ENCODE results near the gene NABP1. TPM values are rescaled to one million over a fixed set of nuclear protein-coding genes. Genes with fewer than 3 reads are reported as not detected.

NABP1 gene
- polyA plus RNA-seq, 1 donor (not counting 4 experiments of a cell fraction or from before 2014, with no cell fraction given), result 29.3 TPM

- FAIRE-seq, result no peak
These were observed 37.0 kb downstream of the NABP1 start for GRCh38 chr2:191714925-191715324.

GRCh38 chr2:191715471-191715870 lies 37.5 kb downstream of the NABP1 start:
- Histone ChIP-seq H3K4me2 (ENCODE audit: control insufficient read depth, extremely low read depth, insufficient read depth, low read depth, low read length) (no peak overlapping the region), H3K36me3 (ENCODE audit: control insufficient read depth in 2 of 2, extremely low read depth in 1 of 2, insufficient read depth in 2 of 2, low read length in 2 of 2) (no peaks in the 10 kb centered on the region), H3K79me2 (ENCODE audit: control insufficient read depth, insufficient read depth, low read length) (no peaks in the 10 kb centered on the region), H3K9me3 (ENCODE audit: control insufficient read depth, low read depth, low read length) (no peaks in the 10 kb centered on the region), H3K27ac (ENCODE audit: control insufficient read depth, insufficient read depth, low read length) (no peak overlapping the region), H3K9ac (ENCODE audit: control insufficient read depth, extremely low read depth, insufficient read depth, low read length) (no peak overlapping the region), H2AFZ (ENCODE audit: control insufficient read depth, low read length) (no peak overlapping the region), H3K4me3 (ENCODE audit: control insufficient read depth in 2 of 3, extremely low read depth in 1 of 3, insufficient read depth in 2 of 3, low read depth in 1 of 3, low read length in 3 of 3) (no peak overlapping the region), H3K4me1 (ENCODE audit: control insufficient read depth, extremely low read depth, insufficient read depth, low read length) (no peaks in the 10 kb centered on the region), H3K27me3 (ENCODE audit: control insufficient read depth, extremely low read depth, insufficient read depth, low read length) (no peaks in the 10 kb centered on the region), H3K9me1 (ENCODE audit: control insufficient read depth, extremely low read depth, insufficient read depth, low read length) (no peaks in the 10 kb centered on the region), H4K20me1 (ENCODE audit: control insufficient read depth, extremely low read depth, insufficient read depth, low read length) (no peaks in the 10 kb centered on the region)
- dilution Hi-C loops (cut with MboI; ENCODE audit: extremely low pct_ligation_motif_present, low sequenced_read_pairs), result no loop called here
- no peak for FAIRE-seq
- no peak for DNase-seq (ENCODE audit: low read depth, low spot score)
- TF ChIP-seq EZH2 (IDR thresholded peaks at IDR 0.05; ENCODE audit: low read length) (no peak), CTCF (optimal IDR thresholded peaks at IDR 0.05 in 1 of 3, IDR thresholded peaks at IDR 0.05 in 1 of 3, conservative IDR thresholded peaks at IDR 0.05 in 1 of 3; ENCODE audit: extremely low read depth in 1 of 3, insufficient read depth in 2 of 3, low read length in 3 of 3) (no peak)

More at GRCh38 chr2:191714925-191715324, 37.0 kb downstream of the NABP1 start:
- dilution Hi-C loops (cut with MboI; ENCODE audit: extremely low pct_ligation_motif_present, low sequenced_read_pairs), result no loop called here
- Histone ChIP-seq H3K4me1 (ENCODE audit: control insufficient read depth, extremely low read depth, insufficient read depth, low read length) (no peaks in the 10 kb centered on the region), H3K4me3 (ENCODE audit: control insufficient read depth in 2 of 3, extremely low read depth in 1 of 3, insufficient read depth in 2 of 3, low read depth in 1 of 3, low read length in 3 of 3) (no peak overlapping the region), H3K9me3 (ENCODE audit: control insufficient read depth, low read depth, low read length) (no peaks in the 10 kb centered on the region), H3K9me1 (ENCODE audit: control insufficient read depth, extremely low read depth, insufficient read depth, low read length) (no peaks in the 10 kb centered on the region), H3K4me2 (ENCODE audit: control insufficient read depth, extremely low read depth, insufficient read depth, low read depth, low read length) (no peak overlapping the region), H3K36me3 (ENCODE audit: control insufficient read depth in 2 of 2, extremely low read depth in 1 of 2, insufficient read depth in 2 of 2, low read length in 2 of 2) (no peaks in the 10 kb centered on the region), H3K27me3 (ENCODE audit: control insufficient read depth, extremely low read depth, insufficient read depth, low read length) (no peaks in the 10 kb centered on the region), H2AFZ (ENCODE audit: control insufficient read depth, low read length) (no peak overlapping the region), H3K9ac (ENCODE audit: control insufficient read depth, extremely low read depth, insufficient read depth, low read length) (no peak overlapping the region), H4K20me1 (ENCODE audit: control insufficient read depth, extremely low read depth, insufficient read depth, low read length) (no peaks in the 10 kb centered on the region), H3K79me2 (ENCODE audit: control insufficient read depth, insufficient read depth, low read length) (no peaks in the 10 kb centered on the region), H3K27ac (ENCODE audit: control insufficient read depth, insufficient read depth, low read length) (no peak overlapping the region)
- DNase-seq (ENCODE audit: low read depth, low spot score), result no peak
- TF ChIP-seq CTCF (optimal IDR thresholded peaks at IDR 0.05 in 1 of 3, IDR thresholded peaks at IDR 0.05 in 1 of 3, conservative IDR thresholded peaks at IDR 0.05 in 1 of 3; ENCODE audit: extremely low read depth in 1 of 3, insufficient read depth in 2 of 3, low read length in 3 of 3) (no peak), EZH2 (IDR thresholded peaks at IDR 0.05; ENCODE audit: low read length) (no peak)

Data from keratinocyte (primary cell).